ENCODE results near the gene RNF130. TPM values are rescaled to one million over a fixed set of nuclear protein-coding genes. Genes with fewer than 3 reads are reported as not detected.

The RNF130 gene
- total and polyA plus RNA-seq, 2 donors, result 69.2 to 71.3 TPM

- 89% methylated on average over 20 of the region's 20 CpGs for WGBS
- no peak for DNase-seq (ENCODE audit: extremely low spot score)
- Histone ChIP-seq H3K27ac (ENCODE audit: low read depth) (no peak overlapping the region), H3K4me3 (ENCODE audit: low read depth, low read length) (no peak overlapping the region), H3K4me1 (ENCODE audit: insufficient read depth) (no peaks in the 10 kb centered on the region), H3K36me3 (ENCODE audit: insufficient read depth) (no peaks in the 10 kb centered on the region)
Observed at GRCh38 chr5:179919487-179920060, 152.0 kb downstream of the RNF130 start.

- Histone ChIP-seq H3K27ac (ENCODE audit: low read depth) (no peak overlapping the region), H3K4me3 (ENCODE audit: low read depth, low read length) (no peak overlapping the region), H3K4me1 (ENCODE audit: insufficient read depth) (no peaks in the 10 kb centered on the region), H3K36me3 (ENCODE audit: insufficient read depth) (no peaks in the 10 kb centered on the region)
- DNase-seq (ENCODE audit: extremely low spot score), result no peak
- WGBS, result 95% methylated on average over 19 of the region's 19 CpGs
Observed at GRCh38 chr5:179918742-179919486, 152.6 kb downstream of the RNF130 start.

- DNase-seq (ENCODE audit: extremely low spot score), result no peak
- Histone ChIP-seq H3K4me1 (ENCODE audit: insufficient read depth) (no peaks in the 10 kb centered on the region), H3K36me3 (ENCODE audit: insufficient read depth) (no peaks in the 10 kb centered on the region), H3K4me3 (ENCODE audit: low read depth, low read length) (no peak overlapping the region), H3K27ac (ENCODE audit: low read depth) (no peak overlapping the region)
- WGBS, result 53% methylated on average over 6 of the region's 6 CpGs
Observed at GRCh38 chr5:179916523-179916922, 155.0 kb downstream of the RNF130 start.

- DNase-seq (ENCODE audit: extremely low spot score), result no peak
- Histone ChIP-seq H3K36me3 (ENCODE audit: insufficient read depth) (no peaks in the 10 kb centered on the region), H3K4me3 (ENCODE audit: low read depth, low read length) (no peak overlapping the region), H3K27ac (ENCODE audit: low read depth) (no peak overlapping the region), H3K4me1 (ENCODE audit: insufficient read depth) (no peaks in the 10 kb centered on the region)
- WGBS, result 82% methylated on average over 10 of the region's 10 CpGs
Observed at GRCh38 chr5:179915406-179915935, 156.1 kb downstream of the RNF130 start.

- H3K36me3 ChIP-seq (ENCODE audit: insufficient read depth), result no peaks in the 10 kb centered on the region
- no peak overlapping the region for H3K27ac ChIP-seq (ENCODE audit: low read depth)
- H3K4me3 ChIP-seq (ENCODE audit: low read depth, low read length), result no peak overlapping the region
- peak; percentile 15 for DNase-seq (ENCODE audit: extremely low spot score)
- H3K4me1 ChIP-seq (ENCODE audit: insufficient read depth), result no peaks in the 10 kb centered on the region
- WGBS, result 75% methylated on average over 8 of the region's 8 CpGs
Observed at GRCh38 chr5:179914032-179914755, 157.4 kb downstream of the RNF130 start.

- no peak for DNase-seq (ENCODE audit: extremely low spot score)
- no peak overlapping the region for H3K27ac ChIP-seq (ENCODE audit: low read depth)
Observed at GRCh38 chr5:179913461-179913860, 158.1 kb downstream of the RNF130 start.

GRCh38 chr5:179912951-179913350 is 158.6 kb downstream of the RNF130 start:
- H3K4me3 ChIP-seq (ENCODE audit: low read depth, low read length), result no peak overlapping the region
- DNase-seq (ENCODE audit: extremely low spot score), result no peak
- WGBS, result 87% methylated on average over 19 of the region's 19 CpGs
- no peaks in the 10 kb centered on the region for H3K36me3 ChIP-seq (ENCODE audit: insufficient read depth)
- no peaks in the 10 kb centered on the region for H3K4me1 ChIP-seq (ENCODE audit: insufficient read depth)
- no peak overlapping the region for H3K27ac ChIP-seq (ENCODE audit: low read depth)

More at GRCh38 chr5:179913461-179913860, 158.1 kb downstream of the RNF130 start:
- 95% methylated on average over 9 of the region's 9 CpGs for WGBS
- H3K4me3 ChIP-seq (ENCODE audit: low read depth, low read length), result no peak overlapping the region
- no peaks in the 10 kb centered on the region for H3K4me1 ChIP-seq (ENCODE audit: insufficient read depth)
- H3K36me3 ChIP-seq (ENCODE audit: insufficient read depth), result no peaks in the 10 kb centered on the region

GRCh38 chr5:179912386-179912785 is 159.2 kb downstream of the RNF130 start:
- H3K4me1 ChIP-seq (ENCODE audit: insufficient read depth), result no peaks in the 10 kb centered on the region
- no peak for DNase-seq (ENCODE audit: extremely low spot score)
- no peak overlapping the region for H3K27ac ChIP-seq (ENCODE audit: low read depth)
- no peak overlapping the region for H3K4me3 ChIP-seq (ENCODE audit: low read depth, low read length)
- 79% methylated on average over 7 of the region's 7 CpGs for WGBS
- H3K36me3 ChIP-seq (ENCODE audit: insufficient read depth), result no peaks in the 10 kb centered on the region

GRCh38 chr5:179909224-179909623 is 162.3 kb downstream of the RNF130 start:
- 92% methylated on average over 6 of the region's 6 CpGs for WGBS
- no peak for DNase-seq (ENCODE audit: extremely low spot score)
- Histone ChIP-seq H3K4me3 (ENCODE audit: low read depth, low read length) (no peak overlapping the region), H3K36me3 (ENCODE audit: insufficient read depth) (no peaks in the 10 kb centered on the region), H3K4me1 (ENCODE audit: insufficient read depth) (no peaks in the 10 kb centered on the region), H3K27ac (ENCODE audit: low read depth) (no peak overlapping the region)

- H3K4me3 ChIP-seq (ENCODE audit: low read depth, low read length), result no peak overlapping the region
- DNase-seq (ENCODE audit: extremely low spot score), result no peak
Observed at GRCh38 chr5:179908528-179908927, 163.0 kb downstream of the RNF130 start.

GRCh38 chr5:179907556-179908324 is 163.8 kb downstream of the RNF130 start, which contains the start of gene TBC1D9B:
TBC1D9B (minus strand) TSS chr5:179907897; CDS start chr5:179907821, 76 bp downstream.
- Histone ChIP-seq H3K36me3 (ENCODE audit: insufficient read depth) (no peaks in the 10 kb centered on the region), H3K4me3 (ENCODE audit: low read depth, low read length) (peak within 1 kb of the TSS; percentile 93), H3K4me1 (ENCODE audit: insufficient read depth) (no peaks in the 10 kb centered on the region), H3K27ac (ENCODE audit: low read depth) (peak within 1 kb of the TSS; percentile 69)
- 1% methylated on average over 103 of the region's 105 CpGs for WGBS
- peak; percentile 20 for DNase-seq (ENCODE audit: extremely low spot score)

More at GRCh38 chr5:179908528-179908927, 163.0 kb downstream of the RNF130 start:
- Histone ChIP-seq H3K36me3 (ENCODE audit: insufficient read depth) (no peaks in the 10 kb centered on the region), H3K4me1 (ENCODE audit: insufficient read depth) (no peaks in the 10 kb centered on the region), H3K27ac (ENCODE audit: low read depth) (no peak overlapping the region)
- 80% methylated on average over 16 of the region's 16 CpGs for WGBS

- H3K27ac ChIP-seq (ENCODE audit: low read depth), result no peak overlapping the region
- WGBS, result 9% methylated on average over 50 of the region's 50 CpGs
- H3K4me3 ChIP-seq (ENCODE audit: low read depth, low read length), result peak overlapping the region; percentile 93
- no peaks in the 10 kb centered on the region for H3K4me1 ChIP-seq (ENCODE audit: insufficient read depth)
- no peak for DNase-seq (ENCODE audit: extremely low spot score)
- H3K36me3 ChIP-seq (ENCODE audit: insufficient read depth), result no peaks in the 10 kb centered on the region
Observed at GRCh38 chr5:179906795-179907555, 164.6 kb downstream of the RNF130 start.
